ENCODE measurements around the gene MCTP2.

MCTP2 gene

GRCh38 chr15:94312946-94313345 lies 81.6 kb downstream of the MCTP2 start:
- no peak overlapping the region for H3K4me2 ChIP-seq (ENCODE audit: low read depth, low read length, poor library complexity, severe bottlenecking)
- H3K9me3 ChIP-seq (ENCODE audit: insufficient read depth, low read length), result no peaks in the 10 kb centered on the region
- peaks cover 35% of the 10 kb centered on the region for H3K79me2 ChIP-seq (ENCODE audit: insufficient read depth, low read length)
- no peak overlapping the region for H3K27ac ChIP-seq (ENCODE audit: low read depth, low read length)
- H3K27me3 ChIP-seq (ENCODE audit: low read length), result no peaks in the 10 kb centered on the region
- H3K4me3 ChIP-seq (ENCODE audit: insufficient read depth, low read length, poor library complexity, severe bottlenecking), result no peak overlapping the region
- H3K36me3 ChIP-seq (ENCODE audit: low read length), result peaks cover 29% of the 10 kb centered on the region; the same call in 1 of the 2 replicates
- no peak for TF ChIP-seq EZH2phosphoT487 (conservative IDR thresholded peaks at IDR 0.05; ENCODE audit: low read length)
- TF ChIP-seq CTCF (IDR thresholded peaks at IDR 0.05; ENCODE audit: insufficient read depth, low read length, poor library complexity, severe bottlenecking), result no peak
- no peaks in the 10 kb centered on the region for H4K20me1 ChIP-seq (ENCODE audit: low read depth, low read length)
- H3K9ac ChIP-seq (ENCODE audit: low read length), result no peak overlapping the region
- H3K9me2 ChIP-seq (replicated peaks; ENCODE audit: insufficient read depth, low read length), result no peaks in the 10 kb centered on the region
- no peak overlapping the region for H2AFZ ChIP-seq (ENCODE audit: low read depth, low read length, severe bottlenecking)
- H3F3A ChIP-seq (ENCODE audit: insufficient read depth), result no peaks in the 10 kb centered on the region; the same call in 1 of the 2 replicates

DNA sequence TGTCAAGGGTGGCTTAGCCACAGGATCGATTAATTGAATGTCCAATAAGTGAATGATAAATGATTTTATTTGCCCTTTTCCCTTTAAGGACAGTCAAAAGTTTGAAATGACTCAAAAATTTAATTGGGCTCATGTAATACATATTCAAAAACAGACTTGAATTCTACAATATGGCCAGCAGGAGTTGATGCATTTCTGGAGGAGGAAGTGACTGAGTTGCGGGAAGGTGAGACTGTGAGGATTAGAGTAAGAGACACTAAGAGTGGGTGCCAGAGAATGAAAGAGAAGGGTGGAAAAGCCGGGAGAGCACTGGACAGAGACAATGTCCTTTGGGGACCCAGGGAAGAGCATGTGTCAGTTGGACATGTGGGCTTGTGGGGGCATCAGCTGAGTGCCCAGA lies 83.3 kb downstream of the MCTP2 start:
- Histone ChIP-seq H3F3A (ENCODE audit: insufficient read depth) (no peaks in the 10 kb centered on the region; the same call in 1 of the 2 replicates), H3K9me3 (ENCODE audit: insufficient read depth, low read length) (no peaks in the 10 kb centered on the region), H3K4me2 (ENCODE audit: low read depth, low read length, poor library complexity, severe bottlenecking) (no peak overlapping the region), H4K20me1 (ENCODE audit: low read depth, low read length) (no peaks in the 10 kb centered on the region), H3K4me3 (ENCODE audit: insufficient read depth, low read length, poor library complexity, severe bottlenecking) (no peak overlapping the region), H3K9ac (ENCODE audit: low read length) (no peak overlapping the region), H3K36me3 (ENCODE audit: low read length) (peaks cover 31% of the 10 kb centered on the region), H3K27me3 (ENCODE audit: low read length) (no peaks in the 10 kb centered on the region), H2AFZ (ENCODE audit: low read depth, low read length, severe bottlenecking) (no peak overlapping the region), H3K27ac (ENCODE audit: low read depth, low read length) (no peak overlapping the region), H3K79me2 (ENCODE audit: insufficient read depth, low read length) (peaks cover 21% of the 10 kb centered on the region), H3K9me2 (replicated peaks; ENCODE audit: insufficient read depth, low read length) (no peaks in the 10 kb centered on the region)
- TF ChIP-seq EZH2phosphoT487 (conservative IDR thresholded peaks at IDR 0.05; ENCODE audit: low read length), result no peak
- TF ChIP-seq CTCF (IDR thresholded peaks at IDR 0.05; ENCODE audit: insufficient read depth, low read length, poor library complexity, severe bottlenecking), result no peak

- Histone ChIP-seq H3K9me3 (ENCODE audit: insufficient read depth, low read length) (no peaks in the 10 kb centered on the region), H3K27ac (ENCODE audit: low read depth, low read length) (no peak overlapping the region), H3F3A (ENCODE audit: insufficient read depth) (peaks cover 9% of the 10 kb centered on the region), H4K20me1 (ENCODE audit: low read depth, low read length) (no peaks in the 10 kb centered on the region), H3K36me3 (ENCODE audit: low read length) (peaks cover 36% of the 10 kb centered on the region), H3K79me2 (ENCODE audit: insufficient read depth, low read length) (peaks cover 14% of the 10 kb centered on the region), H3K9ac (ENCODE audit: low read length) (no peak overlapping the region), H2AFZ (ENCODE audit: low read depth, low read length, severe bottlenecking) (no peak overlapping the region), H3K4me3 (ENCODE audit: insufficient read depth, low read length, poor library complexity, severe bottlenecking) (no peak overlapping the region), H3K9me2 (replicated peaks; ENCODE audit: insufficient read depth, low read length) (no peaks in the 10 kb centered on the region), H3K27me3 (ENCODE audit: low read length) (no peaks in the 10 kb centered on the region), H3K4me2 (ENCODE audit: low read depth, low read length, poor library complexity, severe bottlenecking) (no peak overlapping the region)
- TF ChIP-seq EZH2phosphoT487 (conservative IDR thresholded peaks at IDR 0.05; ENCODE audit: low read length), result no peak
- TF ChIP-seq CTCF (IDR thresholded peaks at IDR 0.05; ENCODE audit: insufficient read depth, low read length, poor library complexity, severe bottlenecking), result no peak
Observed at GRCh38 chr15:94317211-94317610, 85.8 kb downstream of the MCTP2 start.
